ENCODE measurements around the gene LIN52.

LIN52 gene, protein sequence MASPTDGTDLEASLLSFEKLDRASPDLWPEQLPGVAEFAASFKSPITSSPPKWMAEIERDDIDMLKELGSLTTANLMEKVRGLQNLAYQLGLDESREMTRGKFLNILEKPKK
- 4.8 to 13.0 (median 10.0) reads per million in 17 experiments for total RNA-seq

DNA sequence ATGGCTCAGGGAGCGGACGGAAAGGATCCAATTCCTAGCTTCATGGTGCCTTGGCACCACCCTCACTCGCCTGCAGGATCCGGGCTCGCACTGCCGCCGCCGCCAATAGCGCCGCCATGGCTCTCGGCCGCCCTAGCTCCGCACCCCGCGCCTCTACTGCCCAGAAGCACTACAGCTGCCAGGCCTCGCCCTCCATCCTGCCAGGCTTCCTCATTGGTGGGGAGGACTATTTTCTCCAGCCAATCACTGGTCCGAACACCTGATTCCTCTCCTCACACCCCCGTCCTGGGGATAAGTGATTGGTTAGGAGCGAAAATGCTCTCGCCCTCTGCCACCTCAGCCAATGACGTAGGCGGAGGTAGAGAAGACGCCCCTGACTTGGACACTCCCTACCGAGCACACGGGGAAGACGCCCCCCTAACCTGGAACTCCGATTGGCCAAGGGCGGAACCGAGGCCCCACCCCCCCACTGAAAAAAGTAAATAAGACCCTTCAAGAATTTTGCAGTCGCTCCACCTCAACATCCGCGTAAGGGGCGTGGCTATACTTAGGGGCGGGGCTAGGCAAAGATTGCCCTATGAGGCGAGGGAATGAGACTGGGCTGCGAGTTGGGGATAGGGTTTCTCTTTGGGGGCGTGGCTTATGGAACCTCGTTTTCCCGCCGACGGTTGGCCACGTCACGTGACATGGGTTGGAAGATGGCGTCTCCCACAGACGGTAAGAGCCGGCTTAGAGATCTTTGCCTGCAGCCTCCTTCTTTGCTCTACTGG is at the start of gene LIN52, which contains the start of gene ALDH6A1:
Gene LIN52 (plus strand): TSS at position 680 of the 770 bp plus-strand sequence. CDS start 19 bp downstream, at position 699.
Gene ALDH6A1 (minus strand): TSS at position 177 of the 770 bp plus-strand sequence. CDS start 59 bp downstream, at position 118.
- DNase-seq, result peak; percentile 99 to 100 (median 100)

DNA sequence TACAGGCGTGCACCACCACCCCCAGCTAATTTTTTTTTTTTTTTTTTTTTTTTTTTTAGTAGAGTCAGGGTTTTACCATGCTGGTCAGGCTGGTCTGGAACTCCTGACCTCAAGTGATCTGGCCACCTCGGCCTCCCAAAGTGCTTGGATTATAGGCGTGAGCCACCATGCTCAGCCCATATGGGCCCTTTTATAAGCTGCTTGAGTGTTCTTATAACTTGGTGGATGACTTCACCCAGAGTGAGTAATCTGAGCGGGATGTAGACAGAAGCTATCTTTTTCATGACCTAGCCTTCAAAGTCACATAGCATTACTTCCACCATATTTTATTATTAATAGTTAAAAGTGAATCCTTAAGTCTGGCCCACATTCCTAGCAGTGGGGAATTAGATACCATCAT is 49.2 kb upstream of the LIN52 start:
- peak in 1 of 4 experiments; percentile 15 for DNase-seq

DNA sequence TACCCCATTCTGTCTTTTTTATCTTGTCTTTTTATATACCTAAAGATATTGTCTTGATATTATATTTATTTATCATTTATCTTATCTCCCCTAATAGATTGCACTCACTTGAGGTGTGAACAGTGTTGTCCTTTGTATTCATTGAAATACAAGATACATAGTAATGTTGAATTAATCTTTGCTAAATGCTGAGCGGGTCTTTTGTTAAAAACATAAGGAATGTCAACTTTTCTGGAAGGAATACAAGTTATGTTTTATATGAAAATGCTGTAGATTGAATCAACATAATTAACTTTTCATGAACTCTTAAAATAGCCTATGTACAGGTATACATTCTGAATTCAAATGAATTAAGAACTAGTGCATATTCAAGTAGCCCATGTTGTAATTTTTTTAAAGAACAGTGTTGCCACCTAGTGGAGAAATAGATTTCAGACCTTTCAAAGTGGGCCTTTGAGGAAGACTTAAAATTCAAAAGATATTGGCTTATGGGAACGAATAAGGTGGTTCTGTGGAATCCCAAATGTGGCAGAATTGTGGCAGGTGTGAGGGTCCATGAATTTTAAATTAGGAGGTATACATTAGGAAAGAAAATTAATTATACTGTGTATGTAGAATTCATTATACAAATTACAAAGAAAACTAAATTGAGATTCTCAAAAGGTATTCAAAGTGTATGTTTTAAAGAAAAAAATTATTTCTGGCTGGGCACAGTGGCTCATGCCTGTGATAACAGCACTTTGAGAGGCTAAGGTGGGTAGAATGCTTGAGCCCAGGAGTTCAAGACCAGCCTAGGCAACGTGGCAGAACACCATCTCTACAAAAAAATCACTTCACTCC is 46.5 kb upstream of the LIN52 start:
- peak; percentile 31 to 76 (median 70) for DNase-seq

DNA sequence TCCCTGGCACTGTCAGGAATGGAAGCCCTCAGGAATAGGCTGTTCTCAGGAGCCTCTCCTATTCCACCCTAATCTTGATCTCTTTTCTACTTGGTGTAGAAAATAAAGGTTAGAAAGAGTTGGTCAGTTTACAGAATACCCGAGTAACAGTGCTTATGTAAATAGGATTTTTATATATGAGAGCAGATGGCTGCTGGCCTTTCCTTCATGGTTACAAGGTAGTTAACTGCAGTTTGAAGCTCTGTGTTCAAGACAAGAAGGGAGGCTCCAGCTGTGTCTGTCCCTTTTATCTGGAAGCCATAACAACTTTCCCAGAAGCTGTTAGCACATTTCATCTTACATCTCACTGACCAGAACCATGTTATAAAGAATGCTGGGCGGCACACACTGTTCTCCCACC is 42.5 kb upstream of the LIN52 start:
- DNase-seq, result no peak

DNA sequence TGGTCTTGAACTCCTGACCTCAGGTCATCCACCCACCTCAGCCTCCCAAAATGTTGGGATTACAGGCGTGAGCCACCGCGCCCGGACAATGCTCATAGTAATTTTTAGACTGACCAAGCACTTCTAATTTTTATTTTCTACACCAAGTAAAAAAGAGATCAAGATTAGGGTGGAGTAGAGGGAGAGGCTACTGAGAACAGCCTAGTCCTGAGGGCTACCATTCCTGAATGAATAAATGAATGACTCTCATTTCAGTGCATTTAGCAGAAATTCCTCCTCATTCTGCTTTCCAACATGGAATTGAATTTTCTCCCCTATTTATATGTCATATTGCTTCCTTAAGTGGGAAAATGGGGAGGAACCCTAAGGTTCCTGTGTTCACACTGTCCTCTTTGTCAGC is 39.2 kb upstream of the LIN52 start:
- no peak for DNase-seq

DNA sequence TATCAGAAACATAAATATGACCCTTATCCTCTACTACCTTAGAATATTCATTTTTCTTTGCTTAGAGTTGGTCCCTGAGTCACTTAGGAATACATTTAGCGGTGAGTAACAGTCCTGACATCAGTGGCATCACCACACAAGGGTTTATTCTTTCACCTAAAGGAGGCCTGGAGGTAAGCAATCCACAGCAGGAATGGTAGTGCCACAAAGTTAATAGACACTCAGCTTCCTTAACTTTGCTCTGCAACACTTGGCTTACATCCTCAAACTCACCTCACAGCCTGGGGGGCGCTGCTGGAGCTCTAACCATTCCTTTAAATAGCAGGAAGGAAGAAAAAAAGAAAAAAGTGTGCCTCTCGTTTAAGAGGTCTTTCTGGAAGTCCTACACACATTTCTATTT is 36.5 kb upstream of the LIN52 start:
- DNase-seq, result peak in 1 of 4 experiments; percentile 23

DNA sequence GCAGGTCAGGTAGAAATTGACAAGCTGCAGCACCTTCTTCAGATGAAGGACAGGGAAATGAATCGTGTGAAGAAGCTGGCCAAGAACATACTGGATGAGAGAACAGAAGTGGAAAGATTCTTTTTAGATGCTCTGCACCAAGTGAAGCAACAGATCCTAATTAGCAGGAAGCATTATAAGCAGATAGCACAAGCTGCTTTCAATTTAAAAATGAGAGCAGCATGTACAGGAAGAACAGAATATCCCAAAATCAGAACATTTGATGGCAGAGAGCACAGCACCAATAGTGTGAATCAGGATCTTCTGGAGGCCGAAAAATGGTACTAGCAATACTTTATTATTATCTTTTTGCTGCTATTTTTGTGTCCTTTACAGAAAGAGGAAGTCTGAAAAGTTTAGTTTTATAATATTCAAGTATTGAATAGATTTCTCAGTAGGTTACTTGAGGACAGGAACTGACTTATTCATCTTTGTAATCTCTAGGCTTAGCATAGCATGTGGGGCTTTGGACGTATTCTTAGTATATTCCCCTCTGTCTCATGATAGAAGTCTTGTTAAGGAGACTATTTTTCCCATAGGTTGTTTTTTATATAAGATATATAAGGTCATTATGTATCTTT is 34.8 kb upstream of the LIN52 start:
- DNase-seq, result peak in 2 of 4 experiments; percentile 38 to 53

DNA sequence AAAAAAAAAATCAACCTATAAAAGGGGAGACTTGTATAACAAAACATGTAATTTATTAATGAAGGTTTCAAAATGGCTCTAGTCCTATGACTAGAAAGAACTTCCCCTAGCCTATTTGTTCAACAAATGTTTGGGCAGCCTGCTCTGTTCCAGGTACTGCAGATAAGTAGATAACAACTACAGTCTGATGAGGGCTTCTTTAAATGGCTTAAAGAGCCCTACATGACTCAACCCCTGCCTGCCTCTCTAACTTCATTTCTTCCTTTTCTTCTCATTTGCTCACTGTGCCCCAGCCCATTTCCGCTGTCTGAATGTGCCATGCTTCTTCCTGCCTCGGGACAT is 22.0 kb upstream of the LIN52 start:
- no peak for DNase-seq

DNA sequence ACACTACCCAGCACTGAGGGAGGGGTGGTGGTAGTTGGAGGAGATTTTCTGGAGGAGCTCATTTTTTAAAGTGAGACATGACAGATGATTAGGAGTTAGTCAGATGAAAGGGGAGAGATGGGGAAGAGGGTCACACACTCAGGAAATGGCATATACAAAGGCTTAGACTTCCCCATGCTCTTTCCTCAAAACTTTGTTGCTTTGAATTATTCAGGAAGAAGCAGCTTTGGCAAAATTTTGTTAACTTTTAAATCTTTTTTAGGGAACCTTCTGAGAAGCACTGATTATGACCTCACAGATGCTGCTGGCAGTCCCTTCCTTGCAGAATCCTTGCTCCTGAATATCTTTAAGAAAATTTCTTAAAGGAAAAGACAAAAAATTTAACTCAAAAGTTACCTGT is 20.3 kb upstream of the LIN52 start:
- DNase-seq, result peak; percentile 26 to 75 (median 54)

DNA sequence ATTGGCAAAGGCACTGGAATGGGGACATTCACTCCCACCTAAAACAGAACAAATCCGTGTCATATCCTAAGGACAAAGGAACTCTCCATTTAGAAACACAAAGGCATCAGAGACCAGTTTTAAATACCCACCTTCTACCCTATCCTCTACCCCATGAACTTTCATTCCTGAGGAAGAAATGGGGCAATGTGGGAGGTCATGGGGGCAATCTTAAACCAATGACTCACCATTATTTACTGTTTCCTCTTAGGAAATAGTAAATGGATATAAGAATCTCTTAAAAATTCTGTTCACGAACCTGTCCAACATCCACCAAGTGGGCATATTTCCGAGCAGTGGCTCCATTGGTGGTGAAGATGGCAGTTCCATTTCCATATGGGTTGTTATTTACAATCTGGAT is 19.9 kb upstream of the LIN52 start:
- DNase-seq, result peak in 3 of 4 experiments; percentile 4 to 30 (median 12)

DNA sequence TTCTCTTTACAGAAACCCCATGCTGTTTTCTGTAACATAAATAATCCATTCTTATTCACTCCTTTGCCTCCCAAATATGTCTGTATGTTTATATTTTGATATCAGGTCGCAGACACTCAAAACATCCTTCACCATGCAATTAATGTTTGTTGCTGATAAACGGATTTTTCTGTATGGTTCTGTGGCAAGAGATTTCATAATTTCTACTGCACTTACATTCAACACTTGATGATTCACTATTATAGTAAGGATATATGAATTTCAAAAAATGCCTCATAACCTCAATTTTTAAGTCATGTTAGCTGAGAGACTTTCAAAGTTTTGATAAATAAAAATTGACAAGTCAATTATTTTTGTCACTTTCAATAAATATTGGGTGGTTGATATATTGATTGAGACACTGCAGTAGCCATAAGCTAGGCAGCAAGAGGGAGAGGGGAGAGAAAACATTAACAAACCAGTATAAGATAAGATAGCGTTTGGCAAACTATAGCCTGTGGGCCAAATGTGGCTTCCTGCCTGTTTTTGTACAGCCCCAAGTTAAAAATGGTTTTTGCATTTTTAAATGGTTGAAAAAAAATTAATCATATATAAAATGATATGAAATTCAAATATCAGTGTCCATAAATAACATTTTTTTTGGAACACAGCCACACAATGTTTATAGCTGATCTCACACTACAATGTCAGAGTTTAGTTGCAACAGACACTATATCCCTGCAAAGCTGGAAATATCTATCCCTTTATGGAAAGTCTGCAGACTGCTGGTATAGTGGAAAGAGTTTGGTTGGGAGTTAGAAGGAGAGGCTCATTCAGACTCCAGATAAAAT is 18.8 kb upstream of the LIN52 start:
- DNase-seq, result no peak

DNA sequence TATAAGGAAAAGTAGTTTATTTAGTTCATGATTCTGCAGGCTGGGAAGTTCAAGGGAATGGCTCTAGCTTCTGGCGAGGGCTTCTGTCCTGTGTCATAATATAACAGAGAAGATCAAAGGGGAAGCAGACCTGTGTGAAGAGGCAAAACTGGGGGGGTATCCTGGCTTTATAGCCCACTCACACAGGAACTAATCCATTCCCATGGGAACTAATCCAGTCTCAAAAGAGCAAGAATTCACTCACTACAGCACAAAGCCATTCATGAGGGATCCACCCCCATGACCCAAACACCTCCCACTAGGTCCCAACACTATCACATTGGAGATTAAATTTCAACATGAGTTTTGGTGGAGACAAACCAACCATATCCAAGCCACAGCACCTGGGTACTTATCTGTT is 7.4 kb upstream of the LIN52 start:
- no peak for DNase-seq

DNA sequence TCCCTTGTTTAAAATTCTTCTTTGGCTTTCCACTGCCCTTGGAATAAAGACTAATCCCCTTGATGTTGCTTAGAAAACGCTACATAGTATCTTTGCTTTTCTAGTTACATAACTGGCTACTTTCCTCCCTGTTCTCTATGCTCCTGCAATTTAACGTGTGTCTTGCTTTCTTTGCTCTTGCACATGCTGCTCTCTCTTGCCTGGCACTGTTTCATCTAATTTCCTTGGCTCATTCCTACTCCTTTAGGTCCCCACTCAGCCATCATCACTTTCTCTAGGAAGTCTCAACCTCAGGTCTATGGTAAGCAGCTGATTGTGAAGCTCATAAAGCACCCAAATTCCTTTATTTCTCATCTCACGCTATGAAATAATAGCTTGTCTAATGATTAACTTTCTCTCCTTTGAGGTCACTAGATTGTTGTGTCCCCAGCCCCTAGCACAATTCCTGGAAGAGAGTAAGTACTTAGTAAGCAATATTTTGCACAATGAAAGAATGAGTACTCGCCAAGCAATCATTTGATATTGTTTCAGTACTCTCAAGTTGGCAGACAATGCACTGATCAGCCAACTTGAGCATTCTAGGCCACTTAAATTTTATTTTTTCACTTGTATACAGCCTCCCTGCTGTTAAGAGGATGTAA is 3.8 kb upstream of the LIN52 start:
- no peak for DNase-seq

DNA sequence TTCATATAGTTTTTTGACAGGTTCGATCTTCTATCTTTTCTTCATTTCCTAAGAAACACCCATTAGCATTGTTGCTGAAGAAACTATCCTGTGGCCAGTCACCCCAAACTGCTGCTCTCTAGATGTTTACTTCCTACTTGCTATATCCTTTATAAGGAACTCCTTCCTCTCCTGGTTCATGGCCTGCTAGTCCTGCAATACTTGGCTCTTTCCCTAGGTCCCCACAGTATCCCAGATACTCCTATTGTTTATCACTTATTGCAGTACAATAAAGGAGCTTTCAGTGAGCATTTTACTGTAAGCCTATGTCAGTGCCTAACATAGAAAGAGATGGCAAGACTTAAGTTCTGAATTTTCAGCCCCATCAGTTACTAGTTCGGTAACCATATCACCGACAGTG is 3.3 kb upstream of the LIN52 start:
- DNase-seq, result peak in 1 of 4 experiments; percentile 10

DNA sequence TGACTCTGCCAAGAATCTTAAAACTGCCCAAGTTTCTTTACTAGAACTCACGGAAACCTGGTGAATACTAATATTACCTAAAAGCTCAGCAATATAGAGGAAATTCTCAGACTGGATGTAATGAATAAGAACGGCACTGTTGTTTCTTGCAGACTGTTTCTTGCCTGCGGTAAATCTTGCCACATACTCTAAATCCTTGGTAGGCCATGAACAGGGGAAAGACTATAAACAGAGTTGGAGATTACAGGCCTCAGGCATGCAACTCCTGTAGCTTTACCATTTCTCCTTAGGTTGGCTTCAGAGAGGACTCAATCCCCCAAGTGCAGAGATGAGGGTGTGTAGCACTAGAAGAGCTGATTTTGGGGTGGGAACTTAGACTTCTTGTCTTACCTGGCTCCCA is 1.6 kb upstream of the LIN52 start:
- DNase-seq, result no peak

DNA sequence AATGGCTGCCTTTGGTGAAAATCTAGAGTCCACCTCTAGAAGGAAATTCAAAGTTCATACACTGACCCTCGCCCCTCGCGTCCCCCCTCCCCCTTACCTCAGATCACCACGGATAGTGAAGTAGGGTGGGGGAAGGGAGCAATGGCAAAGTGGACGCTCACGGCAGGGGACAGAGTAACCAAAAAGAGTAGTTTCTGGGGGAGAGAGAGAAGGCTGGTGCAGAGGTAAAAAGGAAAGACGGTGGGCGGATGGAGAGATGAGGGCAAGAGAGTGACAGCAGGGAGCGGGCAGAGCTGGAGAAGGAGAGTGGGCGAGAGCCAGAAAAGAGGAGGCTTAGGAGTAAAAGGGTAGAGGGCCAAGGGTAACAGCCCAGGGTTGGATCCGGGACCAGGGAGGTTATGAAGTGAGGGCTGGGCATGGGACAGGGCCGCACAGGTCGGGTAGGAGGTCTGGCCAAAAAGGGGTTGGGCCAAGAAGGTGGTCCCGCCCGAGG is 926 bp upstream of the LIN52 start:
- DNase-seq, result no peak

DNA sequence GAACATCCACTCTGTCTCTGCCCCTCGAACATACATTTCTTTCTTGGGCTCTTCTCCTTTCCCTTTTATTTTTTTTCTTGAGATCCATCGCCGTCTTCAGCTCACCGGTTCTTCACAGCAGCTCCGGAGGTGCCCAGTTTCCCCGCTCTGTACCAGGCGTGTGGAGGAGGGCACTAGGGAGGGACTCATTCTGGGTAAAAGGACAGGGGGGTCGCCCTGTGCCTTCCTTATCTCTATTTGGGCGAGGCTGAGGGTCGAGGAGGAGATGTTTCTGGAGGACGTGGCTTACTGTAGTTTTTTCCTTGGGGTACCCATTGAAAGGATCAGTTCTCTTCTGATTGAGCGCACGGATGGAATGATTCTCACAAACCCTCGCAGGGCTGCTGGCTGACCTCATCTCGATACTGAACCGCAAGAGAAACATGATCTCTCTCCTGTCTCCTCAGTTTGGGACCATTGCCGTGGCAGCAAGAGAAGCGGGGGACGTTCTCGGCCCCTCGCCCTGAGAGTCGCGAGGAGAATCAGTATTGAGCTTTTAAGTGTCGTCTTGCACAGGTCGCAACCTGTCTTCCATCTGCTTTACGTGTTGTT is 386 bp downstream of the LIN52 start:
- DNase-seq, result peak in 2 of 4 experiments; percentile 13 to 16

DNA sequence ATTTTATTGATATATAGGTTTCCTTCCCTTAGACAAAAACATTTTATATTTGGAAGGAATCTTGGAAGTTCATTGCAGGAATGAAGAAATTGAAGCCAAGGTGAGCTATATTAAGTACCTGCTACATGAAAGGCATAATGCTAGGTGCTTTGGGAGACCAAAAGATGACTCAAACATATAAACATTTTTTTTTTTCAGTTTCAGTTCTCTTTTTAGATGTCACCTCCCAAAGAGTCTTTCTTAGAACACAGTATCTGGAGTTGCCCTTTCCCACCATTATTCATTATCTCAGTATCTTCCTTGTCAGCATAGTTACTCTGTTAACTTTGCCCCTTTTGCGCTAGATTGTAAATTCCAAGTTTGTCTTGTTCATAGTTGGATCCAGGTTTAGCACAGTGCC is 1.1 kb downstream of the LIN52 start:
- peak in 2 of 4 experiments; percentile 12 to 34 for DNase-seq

DNA sequence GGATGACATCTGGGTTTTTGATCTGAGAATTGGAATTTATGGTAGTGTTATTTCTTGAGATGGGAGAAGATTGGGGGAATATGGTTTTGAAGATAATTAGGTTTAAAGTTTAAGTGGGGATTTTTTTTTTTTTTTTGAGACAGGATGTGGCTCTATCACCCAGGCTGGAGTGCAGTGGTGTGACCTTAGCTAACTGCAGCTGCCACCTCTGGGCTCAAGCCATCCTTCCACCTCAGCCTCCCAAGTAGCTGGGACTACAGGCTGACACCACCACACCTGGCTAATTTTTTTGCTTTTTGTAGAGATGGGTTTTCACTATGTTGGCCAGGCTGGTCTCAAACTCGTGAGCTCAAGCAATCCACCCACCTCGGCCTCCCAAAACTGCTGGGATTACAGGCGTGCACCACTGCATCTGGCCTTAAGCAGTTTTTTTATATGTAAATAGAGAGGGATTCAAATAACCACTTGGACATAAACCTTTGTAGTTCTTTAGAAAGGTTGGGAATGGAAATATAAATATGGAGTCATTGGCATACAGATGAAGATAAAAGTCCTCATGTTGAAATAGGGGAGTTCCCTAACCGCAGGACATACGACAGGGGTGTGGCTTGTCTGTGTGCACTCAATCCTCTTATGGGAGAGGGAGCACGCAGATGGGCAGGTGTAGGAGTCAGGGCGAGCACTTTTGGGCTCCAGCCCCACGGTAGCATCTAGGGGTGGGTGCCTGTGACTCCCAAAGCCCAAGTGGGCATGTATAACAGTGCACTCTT is 4.7 kb downstream of the LIN52 start:
- peak in 1 of 4 experiments; percentile 5 for DNase-seq

DNA sequence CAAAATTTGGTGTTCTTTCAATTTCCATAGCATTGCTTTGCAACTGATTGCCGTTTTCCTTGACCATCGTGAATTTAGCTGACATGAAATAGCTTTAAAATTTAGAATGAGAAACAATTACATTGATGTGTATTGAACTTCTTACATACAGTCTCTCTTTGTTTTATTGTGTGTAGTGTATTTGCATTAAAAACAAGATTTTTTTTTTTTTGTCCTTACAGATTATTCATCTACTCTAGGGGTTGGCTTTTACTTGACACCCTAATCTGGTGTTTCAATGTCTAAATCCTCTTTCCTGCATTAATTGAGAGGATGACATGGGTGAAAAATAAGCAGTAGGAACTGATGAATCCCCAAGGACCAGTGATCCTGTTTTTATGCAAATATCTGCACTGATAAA is 20.6 kb downstream of the LIN52 start:
- no peak for DNase-seq
